GM18951 (cell line): Measurements from ENCODE around the gene NME5.
"Not testable (repeated sequence)": the region's sequence is repeated elsewhere in the genome, so short reads cannot be mapped to it uniquely, and the experiment has no call there.

Experiments used
- POLR2A ChIP-seq: IDR thresholded peaks from 4 replicates; pipeline ENCODE4 v1.6.1; 2011; ENCODE audit warnings: mild to moderate bottlenecking; ENCODE audit not compliant: insufficient read length, insufficient read depth; ENCODE audit errors: extremely low read depth
- in situ Hi-C: fragments of 300-500 bp; cut with MboI; formaldehyde crosslinking; loops from one replicate; pipeline ENCODE4 v1.12.0; 2022; ENCODE audit warnings: low sequenced_read_pairs, mixed read lengths, inconsistent platforms; ENCODE audit not compliant: unreplicated experiment

Gene NME5

DNA sequence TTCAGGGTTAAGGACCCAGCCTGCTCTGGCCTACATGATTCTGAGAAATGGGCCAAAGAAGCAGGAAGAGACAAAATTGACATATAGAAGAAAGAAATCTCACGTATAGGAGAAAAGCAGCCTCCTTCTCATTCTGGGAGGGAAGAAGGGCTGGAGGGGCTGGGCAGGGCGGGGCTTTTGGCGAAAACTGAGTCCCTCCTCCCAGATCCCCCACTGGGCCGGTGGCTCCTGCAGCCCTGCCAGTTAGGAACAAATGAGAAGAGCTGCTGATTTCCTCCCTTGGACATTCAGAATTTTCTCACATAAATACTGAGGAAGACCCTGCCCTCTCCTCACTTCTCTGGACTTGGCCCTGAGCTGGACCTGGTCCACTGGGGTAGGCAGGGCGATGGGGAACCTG, 55.5 kb downstream of the NME5 start, which contains the start of gene WNT8A:
TSS of gene WNT8A (plus strand) at position 332 of the 400 bp plus-strand sequence. CDS start 95 bp downstream, outside the sequence.
- TF ChIP-seq POLR2A = no peak
- in situ Hi-C loops = loop anchor here (10.0 kb wide), 1 partner anchor 51 kb away; the partner anchor contains the start of gene NME5

DNA sequence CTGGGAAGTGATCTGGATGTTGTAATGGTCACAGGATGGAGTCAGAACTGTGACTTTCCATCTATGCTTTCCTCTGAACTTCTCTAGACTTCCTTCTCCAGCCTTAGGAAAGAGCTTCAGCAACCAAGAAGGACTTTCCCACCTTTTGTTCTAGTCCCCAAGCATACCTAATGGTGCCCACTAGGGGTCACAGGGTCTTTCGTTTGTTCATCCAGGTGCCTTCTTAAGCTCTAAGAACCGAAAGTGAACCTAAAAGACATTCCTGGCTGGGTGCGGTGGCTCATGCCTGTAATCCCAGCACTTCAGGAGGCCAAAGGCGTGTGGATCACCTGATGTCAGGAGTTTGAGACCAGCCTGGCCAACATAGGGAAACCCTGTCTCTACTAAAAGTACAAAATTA, 57.2 kb downstream of the NME5 start:
- in situ Hi-C loops = loop anchor here (10.0 kb wide), 1 partner anchor 53 kb away; the partner anchor contains the start of gene NME5
- no peak for TF ChIP-seq POLR2A

DNA sequence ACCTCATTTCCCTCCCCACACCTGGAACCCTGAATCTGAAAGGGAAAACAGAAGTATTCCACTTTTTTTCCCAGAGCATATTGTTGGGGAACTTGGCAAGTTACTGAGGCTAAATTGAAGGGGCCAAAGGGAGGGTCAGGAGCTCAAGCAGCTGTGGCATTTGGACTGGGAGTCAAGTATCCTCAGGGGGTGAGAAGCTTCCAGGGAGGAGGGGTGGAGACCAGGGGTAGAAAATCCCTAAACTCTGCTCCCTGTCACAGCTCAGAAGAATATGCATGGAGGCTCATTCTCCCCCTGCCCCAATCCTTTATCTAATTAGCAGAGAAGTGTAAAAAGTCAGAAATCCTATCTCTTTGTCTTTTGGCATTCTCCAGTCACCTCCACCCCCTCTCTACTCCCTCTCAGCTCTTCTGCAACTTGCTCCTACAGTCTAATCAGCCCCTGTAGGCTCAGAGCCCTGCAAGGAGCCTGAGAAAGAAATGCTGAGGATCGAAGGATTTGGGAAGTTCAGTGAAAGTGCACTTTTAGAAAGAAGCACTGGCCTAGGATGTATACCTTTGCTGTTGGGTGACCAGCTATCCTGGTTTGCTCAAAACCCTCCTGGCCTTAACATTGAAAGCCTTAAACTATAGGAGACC, 61.1 kb downstream of the NME5 start:
- TF ChIP-seq POLR2A = no peak
- in situ Hi-C loops = no loop called here

DNA sequence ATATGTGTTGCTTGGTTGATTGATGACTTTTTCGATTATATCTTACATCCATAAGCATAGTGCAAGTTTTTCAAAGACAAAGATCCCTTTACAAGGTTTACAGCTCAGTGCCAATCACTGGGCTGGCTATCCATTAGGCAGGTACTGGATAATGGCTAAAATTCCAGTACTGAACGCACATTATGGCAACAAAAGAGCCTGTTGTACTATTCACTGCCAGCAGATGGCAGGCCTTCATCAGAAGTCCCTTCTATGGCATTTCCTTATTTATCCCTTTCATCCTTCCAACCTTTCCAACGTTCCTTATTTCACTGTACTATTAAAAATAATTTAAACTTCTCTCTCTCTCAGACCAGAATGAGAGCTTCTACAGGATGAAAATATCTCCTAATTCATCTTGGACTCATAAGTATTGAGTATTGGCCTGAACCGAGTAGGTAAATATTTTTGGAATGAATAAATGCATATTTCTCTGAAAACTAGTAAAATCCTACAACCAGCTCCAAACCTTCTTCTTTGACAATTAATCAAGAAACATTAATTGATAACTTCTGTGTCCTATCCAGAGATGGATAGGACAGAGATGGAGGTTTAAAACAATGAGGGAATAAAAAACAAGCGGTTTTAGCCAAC, 62.0 kb downstream of the NME5 start:
- no peak for TF ChIP-seq POLR2A
- in situ Hi-C loops = no loop called here

DNA sequence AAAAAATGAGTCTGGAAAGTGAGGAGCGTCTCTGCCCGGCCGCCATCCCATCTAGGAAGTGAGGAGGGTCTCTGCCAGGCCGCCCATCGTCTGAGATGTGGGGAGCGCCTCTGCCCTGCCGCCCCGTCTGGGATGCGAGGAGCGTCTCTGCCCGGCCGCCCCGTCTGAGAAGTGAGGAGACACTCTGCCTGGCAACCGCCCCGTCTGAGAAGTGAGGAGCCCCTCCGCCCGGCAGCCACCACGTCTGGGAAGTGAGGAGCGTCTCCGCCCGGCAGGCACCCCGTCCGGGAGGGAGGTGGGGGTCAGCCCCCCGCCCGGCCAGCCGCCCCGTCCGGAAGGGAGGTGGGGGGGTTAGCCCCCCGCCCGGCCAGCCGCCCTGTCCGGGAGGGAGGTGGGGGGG, 69.2 kb downstream of the NME5 start:
- in situ Hi-C loops = not testable (repeated sequence)

DNA sequence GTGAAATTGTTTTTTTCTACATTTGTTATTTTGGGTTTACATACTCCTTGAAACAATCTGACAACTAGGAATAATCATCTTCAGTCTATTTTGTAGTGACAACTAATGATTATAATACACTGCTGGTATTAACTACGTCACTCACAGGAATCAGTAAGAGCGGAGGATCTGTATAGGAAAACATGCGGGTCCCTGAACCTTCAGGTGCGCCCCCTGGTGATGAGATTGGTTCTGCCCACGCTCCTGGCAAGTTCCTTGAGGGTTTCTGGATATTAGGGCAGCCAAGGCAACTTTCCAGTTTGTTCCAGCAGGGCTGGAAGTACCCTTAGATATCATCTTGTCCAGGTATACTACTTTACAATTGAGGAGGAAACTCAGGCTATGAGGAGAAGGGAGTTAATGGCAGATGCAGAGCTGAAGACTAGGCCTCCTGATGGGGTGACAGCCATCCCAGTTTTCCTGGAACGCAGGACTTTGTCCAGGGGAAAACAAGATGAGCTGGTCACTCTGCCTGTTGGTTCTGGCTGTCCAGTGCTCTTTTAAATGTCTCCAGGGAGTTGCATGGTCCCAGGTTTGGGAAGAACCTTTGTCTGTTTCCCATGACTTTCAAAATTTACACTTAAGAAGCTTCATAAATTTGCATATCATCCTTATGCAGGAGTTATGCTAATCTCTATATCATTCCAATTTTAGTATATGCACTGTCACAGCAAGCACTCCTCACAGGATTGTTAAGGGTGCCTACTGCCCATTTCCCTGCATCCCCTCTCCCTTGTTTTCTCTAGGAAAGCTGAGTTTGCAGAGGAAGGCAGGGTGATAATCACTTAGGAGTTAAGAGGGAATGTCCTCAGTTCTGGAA, 70.3 kb downstream of the NME5 start:
- no peak for TF ChIP-seq POLR2A
- in situ Hi-C loops = no loop called here

DNA sequence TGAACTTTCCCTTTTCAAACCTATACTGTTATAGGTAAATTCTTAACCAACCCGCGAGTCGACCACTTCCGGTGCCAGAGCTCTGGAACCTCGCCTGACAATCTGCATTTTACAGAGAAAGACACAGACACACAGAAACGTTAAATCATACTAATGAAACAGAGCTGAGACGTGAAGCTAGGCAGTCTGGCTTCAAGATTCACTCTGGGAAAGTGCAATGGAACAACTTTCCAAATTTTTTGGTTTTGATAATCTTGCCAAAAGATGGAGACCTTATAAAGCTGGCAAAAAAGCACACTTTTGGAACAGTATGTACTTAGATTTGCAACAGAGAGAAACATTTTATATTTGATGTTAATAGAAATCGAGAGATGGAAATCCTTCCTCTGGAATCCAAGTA, 71.3 kb downstream of the NME5 start:
- TF ChIP-seq POLR2A = no peak
- in situ Hi-C loops = no loop called here
